Duodenal mucosa (tissue), 2 donors: ENCODE data around the gene SPANXD.

Source experiments
- H3K27ac ChIP-seq: one replicate; pipeline ENCODE4 v1.7.0; 2013; ENCODE audit warnings: low read depth, low read length
- H3K27me3 ChIP-seq, 2 donors: one replicate each; pipeline ENCODE4 v1.7.0; 2013; ENCODE audit warnings: low read length in 2 of 2, control low read depth in 1 of 2; ENCODE audit not compliant: insufficient read depth in 2 of 2, control insufficient read depth in 1 of 2
- H3K36me3 ChIP-seq, 2 donors: one replicate each; pipeline ENCODE4 v1.7.0; 2013; ENCODE audit warnings: low read length in 2 of 2, control low read depth in 1 of 2; ENCODE audit not compliant: insufficient read depth in 2 of 2, control insufficient read depth in 1 of 2
- H3K4me1 ChIP-seq, 2 donors: one replicate each; pipeline ENCODE4 v1.7.0; 2013; ENCODE audit warnings: low read length in 2 of 2, control low read depth in 1 of 2; ENCODE audit not compliant: insufficient read depth in 2 of 2, control insufficient read depth in 1 of 2
- H3K4me3 ChIP-seq, 2 donors: one replicate each; pipeline ENCODE4 v1.7.0; 2013; ENCODE audit warnings: low read length in 2 of 2, low read depth in 1 of 2
- H3K9ac ChIP-seq, 2 donors: one replicate each; pipeline ENCODE4 v1.7.0; 2013; ENCODE audit warnings: low read length in 2 of 2, low read depth in 1 of 2
- H3K9me3 ChIP-seq, 2 donors: one replicate each; pipeline ENCODE4 v1.7.0; 2013; ENCODE audit warnings: low read length in 2 of 2, control low read depth in 1 of 2; ENCODE audit not compliant: control insufficient read depth in 1 of 2

SPANXD gene

DNA sequence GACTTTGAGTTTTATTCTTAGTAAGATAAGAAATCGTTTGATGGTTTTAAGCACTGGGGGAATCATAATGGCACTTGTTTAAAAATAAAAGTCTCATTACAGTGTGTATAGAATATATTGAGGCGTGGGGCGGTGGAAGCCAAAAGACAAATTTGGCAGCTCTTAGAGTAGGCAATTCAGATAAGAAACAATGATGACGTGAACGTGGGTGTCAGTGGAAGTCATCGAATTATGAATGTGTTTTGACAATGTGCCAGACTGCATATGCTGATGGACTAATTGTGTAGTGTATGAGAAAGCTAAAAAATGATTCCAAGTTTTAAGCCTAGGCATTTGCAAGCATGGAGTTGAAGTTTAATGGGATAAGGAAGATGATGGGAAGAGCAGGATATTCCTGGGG lies 35.8 kb downstream of the SPANXD start:
- no peaks in the 10 kb centered on the region for H3K4me1 ChIP-seq

GRCh38 chrX:141652286-141652685 lies 46.3 kb downstream of the SPANXD start:
- H3K4me1 ChIP-seq = no peaks in the 10 kb centered on the region
- H3K4me3 ChIP-seq = no peak overlapping the region
- H3K9ac ChIP-seq = no peak overlapping the region
- no peaks in the 10 kb centered on the region for H3K36me3 ChIP-seq
- H3K27ac ChIP-seq = no peak overlapping the region
- no peaks in the 10 kb centered on the region for H3K27me3 ChIP-seq
- H3K9me3 ChIP-seq = no peaks in the 10 kb centered on the region

More for the DNA sequence above, 35.8 kb downstream of the SPANXD start:
- no peaks in the 10 kb centered on the region for H3K27me3 ChIP-seq
- no peak overlapping the region for H3K9ac ChIP-seq
- H3K27ac ChIP-seq = no peak overlapping the region
- no peaks in the 10 kb centered on the region for H3K9me3 ChIP-seq
- no peak overlapping the region for H3K4me3 ChIP-seq
- no peaks in the 10 kb centered on the region for H3K36me3 ChIP-seq
